Activated CD4-positive, CD25-positive, alpha-beta regulatory T cell treated with anti-CD3 and anti-CD28 coated beads, Interleukin-2, amount 50 U/mL, for 24 hours (primary cell): ENCODE measurements around the gene MATN1.
A peak's percentile ranks its signal among the peaks of the same experiment; 100 is the strongest.

Experiments used
- ATAC-seq, 2 donors: fragments of 150-1000 bp; cut with Tn5 transposase; one replicate each; pipeline ENCODE4 v1.10.0; 2021; ENCODE audit warnings: mild to moderate bottlenecking in 1 of 2, moderate library complexity in 1 of 2

Gene MATN1

DNA sequence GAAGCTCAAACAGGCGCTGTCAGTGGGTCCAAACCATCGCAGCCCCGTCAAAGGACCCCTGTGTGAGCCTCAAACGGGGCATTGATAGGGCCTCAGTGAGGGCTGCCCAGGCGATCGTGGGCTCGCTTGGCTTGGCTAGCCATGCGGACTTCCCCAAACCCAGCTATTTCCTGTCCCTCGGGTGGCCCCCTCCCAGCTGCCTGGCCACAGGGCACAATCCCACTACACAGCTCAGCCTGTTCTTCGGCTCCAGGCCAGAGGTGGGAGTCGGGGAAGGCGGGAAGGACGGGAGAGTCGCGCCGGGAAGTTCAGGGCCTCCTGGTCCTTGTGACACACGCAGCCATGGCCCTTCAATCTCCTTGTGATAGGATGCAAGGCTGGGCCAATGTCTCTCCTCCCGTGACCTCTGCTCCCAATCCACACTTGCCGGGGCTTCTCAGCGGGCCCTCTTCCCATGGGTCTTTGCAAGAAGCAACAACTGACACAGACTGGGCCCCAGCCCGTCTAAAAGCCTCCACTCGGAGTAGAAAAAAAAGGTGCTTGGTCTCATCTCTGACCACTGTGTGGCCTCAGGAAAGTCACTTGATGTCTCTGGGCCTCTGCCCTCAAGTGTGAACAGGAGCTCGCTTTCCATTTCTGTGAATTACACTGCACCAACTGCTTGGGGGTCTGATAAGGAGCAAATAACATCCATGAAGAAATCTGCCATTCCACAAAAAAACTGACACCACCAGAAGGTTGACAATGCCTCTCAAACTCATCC is 7.1 kb upstream of the MATN1 start:
- ATAC-seq: no peak

GRCh38 chr1:30729901-30730300 is 6.5 kb upstream of the MATN1 start:
- no peak for ATAC-seq

- ATAC-seq: no peak
Measured at GRCh38 chr1:30728832-30729638, 5.7 kb upstream of the MATN1 start.

DNA sequence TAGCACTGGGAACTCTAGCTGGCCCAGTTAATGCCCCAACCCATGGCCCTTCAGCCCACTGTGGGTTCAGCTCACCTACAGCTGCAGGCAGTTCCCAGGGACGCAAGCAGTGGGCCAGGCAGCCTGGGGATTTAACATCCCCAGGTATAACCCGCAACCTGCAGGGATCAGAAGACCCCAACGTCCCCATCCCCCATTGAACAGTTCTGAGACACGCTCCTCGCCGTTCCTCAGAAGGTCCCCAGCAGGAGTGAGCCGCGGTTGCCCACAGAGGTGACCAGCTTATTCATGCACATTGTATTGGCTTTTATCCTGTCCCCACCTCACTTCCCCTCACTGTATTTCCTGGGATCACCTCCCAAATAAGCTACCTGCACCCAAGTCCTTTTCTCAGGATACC is 5.0 kb upstream of the MATN1 start:
- ATAC-seq: no peak

- ATAC-seq: no peak
Measured at GRCh38 chr1:30727824-30728223, 4.4 kb upstream of the MATN1 start.

- ATAC-seq: no peak
Measured at GRCh38 chr1:30726773-30727684, 3.6 kb upstream of the MATN1 start.

DNA sequence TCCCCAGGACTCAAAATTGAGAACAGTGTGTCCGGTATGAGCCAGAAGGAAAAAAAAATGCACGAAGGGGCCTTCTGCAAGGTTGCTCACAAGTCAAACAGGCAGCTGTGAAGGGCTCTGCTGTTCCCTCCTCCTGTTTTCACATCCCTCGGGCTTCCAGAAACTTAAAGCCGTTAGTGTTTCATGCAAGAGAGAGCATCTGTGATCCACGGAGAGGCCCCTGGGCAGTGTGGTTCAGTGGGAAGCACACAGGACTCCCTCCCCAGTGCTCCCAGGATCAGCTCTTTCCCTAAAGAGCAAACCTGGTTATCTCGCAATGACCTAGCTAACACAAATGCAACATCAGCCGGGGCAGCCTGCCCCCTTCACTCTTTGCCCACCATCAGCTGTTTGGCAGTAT is 2.9 kb upstream of the MATN1 start:
- ATAC-seq: no peak

- ATAC-seq: no peak
Measured at GRCh38 chr1:30725450-30726095, 2.2 kb upstream of the MATN1 start.

- no peak for ATAC-seq
Measured at GRCh38 chr1:30724655-30725421, 1.5 kb upstream of the MATN1 start.

- ATAC-seq: no peak
Measured at GRCh38 chr1:30724175-30724574, 790 bp upstream of the MATN1 start.

- ATAC-seq: no peak
Measured at GRCh38 chr1:30721812-30722537, 1.4 kb downstream of the MATN1 start.

- no peak for ATAC-seq
Measured at GRCh38 chr1:30721341-30721793, 2.0 kb downstream of the MATN1 start.

GRCh38 chr1:30720271-30721223 is 2.8 kb downstream of the MATN1 start:
- no peak for ATAC-seq

DNA sequence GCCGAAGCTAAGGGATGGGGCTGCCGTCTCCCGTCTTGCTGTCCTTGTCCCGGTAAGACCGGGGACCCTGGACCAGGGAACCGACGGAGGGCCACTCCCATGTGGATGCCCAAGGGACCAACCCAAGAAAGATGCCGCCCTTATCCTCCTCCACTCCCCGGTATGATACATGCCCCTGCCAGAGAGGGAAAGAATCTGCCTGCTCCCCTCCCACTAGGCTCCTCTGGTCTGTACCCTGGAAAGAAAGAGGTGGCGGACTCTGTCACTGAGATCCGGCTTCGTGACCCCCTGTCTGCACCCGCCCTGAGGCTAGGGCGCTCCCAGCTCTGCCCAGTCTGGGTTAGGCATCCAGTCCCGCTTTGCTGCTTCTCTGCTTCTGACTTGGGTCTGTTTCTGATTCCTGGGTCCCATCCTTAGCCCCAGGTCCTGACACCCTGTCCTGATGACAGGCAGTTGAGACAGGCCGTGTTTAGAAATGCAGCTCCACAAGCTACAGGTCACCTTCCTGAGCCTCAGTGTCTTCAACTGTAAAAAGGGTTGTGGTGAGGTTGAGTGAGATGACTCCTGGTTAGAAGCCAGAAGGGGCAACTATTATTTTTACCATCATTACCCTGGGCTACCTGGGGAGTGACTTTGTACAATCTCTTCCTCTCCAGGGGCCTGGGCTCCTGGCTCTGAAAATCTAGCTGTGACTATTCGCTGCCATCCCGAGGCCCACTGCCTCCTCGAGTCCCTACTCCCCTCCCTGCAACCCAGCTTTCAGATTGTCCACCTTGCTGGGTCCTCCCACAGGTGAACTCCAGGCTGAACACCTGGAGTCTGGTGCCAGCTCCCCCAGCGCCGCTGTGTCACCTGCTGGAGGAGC is 3.7 kb downstream of the MATN1 start:
- no peak for ATAC-seq

DNA sequence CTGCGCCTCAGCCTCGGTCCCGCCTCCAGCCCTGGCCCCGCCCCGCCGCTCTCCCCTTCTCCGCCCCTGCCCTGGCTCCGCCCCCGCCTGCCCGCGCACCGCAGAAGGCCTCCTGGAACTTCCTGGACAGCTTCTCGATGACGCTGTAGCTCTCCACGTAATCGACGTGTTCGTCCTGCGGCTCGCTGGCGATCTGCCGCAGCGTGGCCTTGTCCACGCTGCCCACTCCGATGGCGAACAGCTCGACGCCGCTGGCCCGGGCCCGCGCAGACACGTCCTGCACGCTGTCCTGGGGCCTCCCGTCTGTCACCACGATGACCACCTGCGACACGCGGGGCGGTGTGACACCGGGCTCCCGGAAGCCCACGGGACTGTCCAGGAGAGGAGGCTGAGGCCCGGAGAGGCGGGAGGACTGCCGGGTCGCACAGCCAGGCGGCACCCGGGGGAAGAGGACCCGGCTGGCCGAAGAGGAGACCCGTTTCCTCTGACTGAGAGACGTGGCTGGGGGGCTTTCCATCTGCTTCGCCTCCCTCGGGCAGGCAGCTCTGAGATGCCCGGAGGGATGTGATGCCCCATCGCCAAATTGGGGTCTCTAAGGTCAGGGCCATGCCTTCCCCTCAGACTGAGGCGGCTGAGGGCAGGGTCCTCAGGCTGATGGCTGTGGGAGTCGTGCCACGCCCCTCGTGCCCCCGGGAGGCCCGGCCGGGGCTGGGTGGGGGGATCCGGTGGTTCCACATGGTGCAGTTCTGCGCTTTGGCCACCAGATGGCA is 4.6 kb downstream of the MATN1 start:
- ATAC-seq: peak; percentile 63 to 69

GRCh38 chr1:30718091-30718635 is 5.2 kb downstream of the MATN1 start:
- peak; percentile 91 to 94 for ATAC-seq

DNA sequence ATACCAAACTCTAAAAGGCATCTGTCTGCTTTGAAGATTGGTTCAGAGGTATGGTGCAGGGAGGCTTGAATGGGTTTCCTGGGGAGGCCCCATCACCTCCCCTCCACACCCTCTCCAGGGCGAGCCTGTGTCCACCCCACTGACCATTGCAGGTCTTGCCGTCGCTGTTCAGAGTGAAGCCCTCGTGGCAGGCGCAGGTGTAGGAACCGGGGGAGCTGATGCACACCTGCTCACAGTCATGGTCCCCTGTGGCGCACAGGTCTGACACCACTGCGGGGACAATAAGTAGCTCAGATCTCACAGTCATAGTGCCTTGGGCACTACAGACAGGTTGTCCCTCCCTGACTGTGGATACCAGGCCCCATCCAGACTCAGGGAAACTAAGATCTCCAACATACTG is 6.7 kb downstream of the MATN1 start:
- no peak for ATAC-seq

- ATAC-seq: no peak
Measured at GRCh38 chr1:30715886-30716285, 7.5 kb downstream of the MATN1 start.
